CD14-positive monocyte (primary cell): ENCODE measurements around the gene NLRC5. TPM values are rescaled to one million over a fixed set of nuclear protein-coding genes. Genes with fewer than 3 reads are reported as not detected.

ENCODE experiments used
- DNase-seq, 3 donors: peaks; one replicate each; pipeline ENCODE4 v3.0.0-alpha.2; 2011 to 2022
- H2AFZ ChIP-seq: 2 replicates; pipeline ENCODE4 v1.6.0; 2012; ENCODE audit warnings: mild to moderate bottlenecking, low read depth, low read length, inconsistent platforms; ENCODE audit not compliant: insufficient read depth, poor library complexity, severe bottlenecking
- H3K27ac ChIP-seq, 2 donors: 1 replicate in 1 of 2; 2 replicates in 1 of 2; pipeline ENCODE4 v1.5.1; 2012 to 2013; ENCODE audit warnings: low read length in 2 of 2, control low read depth in 1 of 2, inconsistent platforms in 1 of 2, low read depth in 1 of 2, mild to moderate bottlenecking in 1 of 2
- H3K27me3 ChIP-seq, 2 donors: one replicate each; pipeline versions ENCODE4 v1.6.0 to v1.6.1; 2011 to 2013; ENCODE audit warnings: low read length in 2 of 2; ENCODE audit not compliant: control insufficient read depth in 2 of 2, insufficient read depth in 2 of 2
- H3K36me3 ChIP-seq, 2 donors: replicated peaks in 1 of 2; 1 replicate in 1 of 2; 2 replicates in 1 of 2; pipeline versions ENCODE4 v1.5.1 to v1.6.1; 2012 to 2013; ENCODE audit warnings: low read length in 2 of 2, control low read depth in 1 of 2, inconsistent platforms in 1 of 2, mild to moderate bottlenecking in 1 of 2; ENCODE audit not compliant: insufficient read depth in 2 of 2, control insufficient read depth in 1 of 2
- H3K4me1 ChIP-seq, 2 donors: 1 replicate in 1 of 2; 2 replicates in 1 of 2; pipeline versions ENCODE4 v1.5.1 to v1.6.1; 2012 to 2013; ENCODE audit warnings: low read length in 2 of 2, control low read depth in 1 of 2, inconsistent platforms in 1 of 2, mild to moderate bottlenecking in 1 of 2, moderate library complexity in 1 of 2; ENCODE audit not compliant: insufficient read depth in 2 of 2, control insufficient read depth in 1 of 2
- H3K4me2 ChIP-seq: replicated peaks from 2 replicates; pipeline ENCODE3; 2012; ENCODE audit warnings: low read length, moderate library complexity, mild to moderate bottlenecking; ENCODE audit not compliant: poor library complexity, severe bottlenecking; ENCODE audit errors: extremely low read depth
- H3K4me3 ChIP-seq, 3 experiments: fragments of 200-600 bp in 1 of 3; sonication (generic) in 1 of 3; replicated peaks in 1 of 3; 1 replicate in 2 of 3; 2 replicates in 1 of 3; pipeline ENCODE4 v1.5.1; 2011 to 2013; ENCODE audit warnings: low read length in 3 of 3, mild to moderate bottlenecking in 3 of 3, control low read depth in 2 of 3, low read depth in 2 of 3, inconsistent platforms in 1 of 3, moderate library complexity in 1 of 3
- H3K79me2 ChIP-seq: 2 replicates; pipeline ENCODE4 v1.6.0; 2012; ENCODE audit warnings: mild to moderate bottlenecking, control low read depth, inconsistent platforms, low read length, moderate library complexity; ENCODE audit not compliant: insufficient read depth
- H3K9ac ChIP-seq: 2 replicates; pipeline ENCODE4 v1.6.0; 2017; ENCODE audit warnings: low read length, mild to moderate bottlenecking; ENCODE audit not compliant: insufficient read depth, poor library complexity, severe bottlenecking
- H3K9me3 ChIP-seq, 2 donors: replicated peaks in 1 of 2; 1 replicate in 1 of 2; 2 replicates in 1 of 2; pipeline versions ENCODE4 v1.5.1 to v1.6.1; 2012 to 2013; ENCODE audit warnings: low read length in 2 of 2, control low read depth in 1 of 2; ENCODE audit not compliant: control insufficient read depth in 1 of 2, insufficient read depth in 1 of 2
- H4K20me1 ChIP-seq: 2 replicates; pipeline ENCODE4 v1.6.0; 2012; ENCODE audit warnings: mild to moderate bottlenecking, low read length, control low read depth, moderate library complexity; ENCODE audit not compliant: insufficient read depth
- H3K27ac Mint-ChIP-seq, 7 donors: one replicate each; pipeline ENCODE4 v1.8.0; 2020; ENCODE audit warnings: mild to moderate bottlenecking in 7 of 7, mixed read lengths in 7 of 7, moderate library complexity in 6 of 7, inconsistent platforms in 2 of 7
- H3K27me3 Mint-ChIP-seq, 3 donors: one replicate each; pipeline ENCODE4 v1.8.0; 2021 to 2022; ENCODE audit warnings: low read depth in 3 of 3, mild to moderate bottlenecking in 3 of 3, mixed read lengths in 3 of 3, moderate library complexity in 3 of 3, inconsistent platforms in 1 of 3
- H3K36me3 Mint-ChIP-seq, 2 donors: one replicate each; pipeline ENCODE4 v1.8.0; 2020; ENCODE audit warnings: mixed read lengths in 2 of 2, inconsistent platforms in 1 of 2, mild to moderate bottlenecking in 1 of 2
- H3K4me1 Mint-ChIP-seq: one replicate; pipeline ENCODE4 v1.8.0; 2020; ENCODE audit warnings: mild to moderate bottlenecking, mixed read lengths
- H3K4me3 Mint-ChIP-seq, 2 donors: one replicate each; pipeline ENCODE4 v1.8.0; 2020; ENCODE audit warnings: mild to moderate bottlenecking in 2 of 2, mixed read lengths in 2 of 2, moderate library complexity in 1 of 2
- H3K9me3 Mint-ChIP-seq, 7 donors: one replicate each; pipeline ENCODE4 v1.8.0; 2020 to 2022; ENCODE audit warnings: mixed read lengths in 7 of 7, mild to moderate bottlenecking in 6 of 7, moderate library complexity in 6 of 7, inconsistent platforms in 2 of 7
- CTCF ChIP-seq: fragments of 200-600 bp; IDR thresholded peaks from one replicate; pipeline ENCODE4 v1.8.0; 2022; ENCODE audit warnings: antibody characterized with exemption, mild to moderate bottlenecking
- WGBS: methylation state at CpG from one replicate; pipeline ENCODE4 v1.1.5; 2013; ENCODE audit warnings: missing lambda C conversion rate; ENCODE audit not compliant: insufficient coverage; 5-methylcytosine and 5-hydroxymethylcytosine counted together
- intact Hi-C, 2 donors: fragments of 100-400 bp; cut with micrococcal nuclease; formaldehyde crosslinking; loops; one replicate each; pipeline versions ENCODE4 v1.15.0 to v1.15.1; 2023
- polyA plus RNA-seq, 3 donors: library from polyadenylated mRNA; depleted of rRNA in 1 of 3; unstranded in 2 of 3; stranded (reverse) in 1 of 3; fragments of 300-500 nt in 2 of 3; fragments of >200 nt in 1 of 3; fragmentation: Illumina TruSeq in 2 of 3; gene quantifications; 1 replicate in 2 of 3; 2 replicates in 1 of 3; pipeline ENCODE4 v1.2.3, GENCODE V29; 2012 to 2021

The NLRC5 gene
- polyA plus RNA-seq, 3 donors = 10.3 to 171 (median 21.6) TPM

- H3K36me3 ChIP-seq = no peaks in the 10 kb centered on the region
- no peaks in the 10 kb centered on the region for H3K27me3 ChIP-seq
- no peak overlapping the region for H3K4me2 ChIP-seq
- Mint-ChIP-seq H3K27ac (peak overlapping the region in 5 of 7 donors; percentile 44 to 83 (median 77)), H3K36me3 (peaks cover 0 to 4% of the 10 kb centered on the region in 2 donors), H3K27me3 (peaks cover 0 to 7% (median 2%) of the 10 kb centered on the region in 3 donors), H3K4me3 (peak overlapping the region in 1 of 2 donors; percentile 51), H3K9me3 (peaks cover 0 to 4% (median 0%) of the 10 kb centered on the region in 7 donors), H3K4me1 (peaks cover 49% of the 10 kb centered on the region)
- WGBS = no CpG with 5 or more reads among the region's 2 CpGs
- no peak for DNase-seq
- intact Hi-C loops = loop anchor here in 1 of 2 donors (5.0 to 10.0 kb wide), 2 partner anchors 75 to 197 kb away; no protein-coding TSS in a partner anchor
- no peaks in the 10 kb centered on the region for H4K20me1 ChIP-seq
- no peak overlapping the region for H2AFZ ChIP-seq
- H3K9ac ChIP-seq = no peak overlapping the region
- peaks cover 46% of the 10 kb centered on the region in 2 donors for H3K4me1 ChIP-seq
- no peaks in the 10 kb centered on the region for H3K9me3 ChIP-seq
- no peak overlapping the region for H3K4me3 ChIP-seq
- no peaks in the 10 kb centered on the region for H3K79me2 ChIP-seq
- no peak for TF ChIP-seq CTCF
- H3K27ac ChIP-seq = no peak overlapping the region
These were observed 21.6 kb upstream of the NLRC5 start for GRCh38 chr16:56967733-56968132.

- intact Hi-C loops = loop anchor here in 1 of 2 donors (5.0 to 10.0 kb wide), 2 partner anchors 73 to 195 kb away; no protein-coding TSS in a partner anchor
- Histone ChIP-seq H3K36me3 (no peaks in the 10 kb centered on the region), H3K4me3 (no peak overlapping the region), H3K79me2 (no peaks in the 10 kb centered on the region), H4K20me1 (no peaks in the 10 kb centered on the region), H3K4me1 (peaks cover 45 to 46% of the 10 kb centered on the region in 2 donors), H3K9ac (no peak overlapping the region), H3K4me2 (no peak overlapping the region), H2AFZ (no peak overlapping the region), H3K27ac (no peak overlapping the region), H3K27me3 (no peaks in the 10 kb centered on the region), H3K9me3 (no peaks in the 10 kb centered on the region)
- H3K27ac Mint-ChIP-seq = no peak overlapping the region
- peaks cover 0 to 4% of the 10 kb centered on the region in 2 donors for H3K36me3 Mint-ChIP-seq
- no peak for TF ChIP-seq CTCF
- H3K27me3 Mint-ChIP-seq = peaks cover 0 to 4% (median 2%) of the 10 kb centered on the region in 3 donors
- peaks cover 58% of the 10 kb centered on the region for H3K4me1 Mint-ChIP-seq
- 100% methylated on average over 7 of the region's 7 CpGs for WGBS
- H3K9me3 Mint-ChIP-seq = peaks cover 0 to 1% (median 0%) of the 10 kb centered on the region in 7 donors
- no peak overlapping the region for H3K4me3 Mint-ChIP-seq
- DNase-seq = no peak
These were observed 19.6 kb upstream of the NLRC5 start for GRCh38 chr16:56969769-56970168.
